COLO829 (cell line): Measurements from ENCODE around the gene SYT13.
"Not testable (repeated sequence)": the region's sequence is repeated elsewhere in the genome, so short reads cannot be mapped to it uniquely, and the experiment has no call there.

ENCODE experiments used
- DNase-seq: peaks from one replicate; pipeline ENCODE4 v3.0.0; 2012; ENCODE audit warnings: low spot score

SYT13 gene

GRCh38 chr11:45274206-45274605 lies 11.9 kb downstream of the SYT13 start:
- DNase-seq: no peak

GRCh38 chr11:45273509-45273908 lies 12.6 kb downstream of the SYT13 start:
- DNase-seq: no peak

DNA sequence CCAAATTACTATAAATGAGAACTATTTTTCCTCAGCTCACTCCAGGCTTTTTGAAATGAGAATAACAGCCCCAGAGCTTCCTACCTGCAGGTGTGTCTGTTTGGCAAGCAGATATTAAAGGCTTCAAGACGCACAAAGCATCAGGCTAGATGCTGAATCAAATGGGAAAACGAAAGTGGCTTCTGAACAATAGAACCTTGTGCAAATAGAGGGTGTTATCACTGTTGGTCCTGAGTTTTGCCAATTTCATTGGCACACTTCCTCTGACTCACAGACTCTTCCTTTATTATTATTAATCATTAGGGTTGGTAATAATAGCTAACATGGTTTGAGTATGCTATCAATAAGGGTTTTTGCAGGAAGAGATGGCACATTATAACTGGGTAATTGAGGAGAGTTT lies 13.4 kb downstream of the SYT13 start:
- peak; percentile 40 for DNase-seq

- no peak for DNase-seq
Observed at GRCh38 chr11:45270946-45271716, 15.0 kb downstream of the SYT13 start.

GRCh38 chr11:45269678-45270077 lies 16.5 kb downstream of the SYT13 start:
- no peak for DNase-seq

DNA sequence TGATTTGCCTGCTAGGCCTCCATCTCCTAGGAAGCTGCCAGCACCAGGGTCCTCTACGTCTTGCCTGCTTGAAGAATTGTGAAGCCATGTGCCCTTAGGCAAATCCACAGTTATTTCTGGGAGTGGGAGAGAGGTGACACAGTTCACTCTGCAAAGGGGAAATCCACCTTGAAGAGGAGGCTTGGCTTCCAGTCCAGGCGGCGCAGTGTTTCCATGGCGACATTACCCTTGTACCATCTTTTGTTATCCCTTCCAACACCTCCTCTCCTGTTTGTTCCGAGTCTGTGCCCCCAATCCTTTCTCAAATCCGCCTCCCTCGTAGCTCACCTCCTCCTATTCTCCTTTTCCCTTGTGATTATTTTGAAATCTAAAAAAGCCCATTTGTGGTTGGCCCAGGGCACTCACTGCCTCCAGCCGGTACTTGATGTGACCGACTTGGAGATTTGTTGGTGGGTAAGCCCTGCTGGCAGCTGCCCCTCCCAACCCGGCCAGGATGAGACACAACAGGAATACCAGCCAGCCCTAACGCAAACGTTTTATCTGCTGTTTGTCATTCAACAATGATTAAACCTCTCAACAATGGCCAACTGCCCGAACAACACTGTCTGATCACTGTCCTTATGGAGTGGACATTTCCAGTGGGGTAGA lies 18.4 kb downstream of the SYT13 start:
- DNase-seq: no peak

DNA sequence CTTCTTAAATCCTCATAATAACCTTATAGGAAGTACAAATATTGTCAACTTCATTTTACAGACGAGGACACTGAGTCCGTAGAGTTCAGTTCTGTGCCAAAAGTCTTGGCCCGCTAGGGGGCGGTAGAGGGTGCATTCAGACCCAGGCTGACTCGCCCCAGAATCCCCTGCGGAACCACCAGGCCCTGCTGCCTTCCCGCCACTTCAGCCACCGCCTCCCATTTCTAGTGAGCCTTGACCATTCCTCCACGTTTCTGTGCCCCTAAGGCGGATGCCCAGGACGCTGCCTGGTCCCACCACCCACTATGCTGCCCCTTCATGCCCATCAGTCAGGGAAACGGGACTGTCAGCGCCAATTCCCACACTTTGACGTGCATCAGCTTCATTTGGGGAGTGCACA lies 19.1 kb downstream of the SYT13 start:
- no peak for DNase-seq

DNA sequence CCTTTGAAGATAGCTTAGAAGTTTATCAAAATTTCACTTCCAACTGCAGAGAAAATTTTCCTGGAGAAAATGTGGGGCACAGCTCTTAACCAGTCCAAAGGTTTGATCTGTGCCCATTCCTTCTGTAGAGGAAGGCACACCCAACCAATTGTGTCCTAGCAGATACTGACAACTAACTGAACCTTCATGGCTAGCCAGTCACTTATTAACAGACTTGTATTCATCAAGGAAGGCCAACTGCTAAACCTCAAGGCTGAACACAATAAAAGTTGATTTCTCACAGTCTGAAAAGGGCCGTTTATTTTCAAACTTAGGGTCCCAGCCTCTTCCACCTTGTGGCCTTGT lies 19.5 kb downstream of the SYT13 start:
- no peak for DNase-seq

DNA sequence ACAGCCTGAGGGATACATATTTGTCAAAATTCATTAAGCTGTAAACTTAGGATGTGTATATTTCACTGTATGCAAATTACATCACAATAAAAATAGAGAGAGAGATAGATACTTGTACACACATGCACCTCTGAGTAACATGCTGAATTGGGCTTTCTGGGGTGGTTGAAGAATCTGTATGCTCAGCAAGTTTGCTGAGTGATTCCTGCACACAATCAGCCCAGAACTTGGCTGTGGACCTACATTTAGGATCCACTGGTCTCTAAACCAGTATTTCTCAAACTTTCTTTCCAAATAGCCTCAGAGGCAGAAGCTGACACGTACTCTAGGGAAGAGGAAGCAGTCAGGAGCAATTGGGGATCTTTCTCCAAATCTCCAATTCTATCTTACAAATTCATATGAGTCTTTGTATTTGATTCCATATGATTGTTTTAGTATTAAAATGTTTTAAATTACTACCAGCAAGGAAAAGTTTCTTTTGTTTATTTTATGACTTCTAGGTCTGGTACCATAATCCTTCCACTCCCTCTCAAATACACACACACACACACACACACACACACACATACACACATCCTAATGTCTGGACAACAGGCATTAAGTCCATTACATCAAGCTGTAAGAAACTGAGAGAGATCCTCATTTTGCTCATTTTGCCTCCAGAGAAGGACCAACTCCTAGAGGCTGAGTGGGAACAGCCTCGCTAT lies 20.0 kb downstream of the SYT13 start:
- DNase-seq: no peak

DNA sequence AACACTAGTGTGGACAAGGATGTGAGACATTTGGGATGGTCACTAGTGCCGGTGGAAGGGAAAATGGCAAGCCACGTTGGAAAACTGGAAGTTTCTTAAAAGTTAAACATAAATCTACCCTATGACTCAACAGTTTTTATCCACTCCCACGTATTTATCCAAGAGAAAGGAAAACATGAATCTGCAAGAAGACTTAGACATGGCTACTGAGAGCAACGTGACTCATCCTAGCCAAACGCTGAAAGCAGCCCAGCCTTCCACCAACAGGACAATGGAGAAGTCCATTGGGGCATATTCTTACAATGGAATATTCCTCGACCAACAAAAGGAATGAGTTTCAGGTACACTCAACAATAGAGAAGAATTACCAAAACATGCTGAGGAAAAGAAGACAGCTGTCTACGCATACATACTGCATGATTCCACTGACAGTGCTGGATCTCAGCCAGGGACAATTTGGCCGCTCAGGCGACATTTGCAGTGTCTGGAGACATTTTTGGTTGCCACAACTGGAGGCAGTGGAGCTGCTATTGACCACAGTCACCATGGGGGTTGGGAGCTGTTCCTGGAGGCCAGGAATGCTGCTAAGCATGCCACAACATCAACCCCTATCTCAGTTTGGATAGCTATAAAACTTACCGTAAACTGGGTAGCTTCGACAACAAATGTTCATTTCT lies 21.2 kb downstream of the SYT13 start:
- peak; percentile 83 for DNase-seq

- no peak for DNase-seq
Observed at GRCh38 chr11:45263773-45264172, 22.4 kb downstream of the SYT13 start.

DNA sequence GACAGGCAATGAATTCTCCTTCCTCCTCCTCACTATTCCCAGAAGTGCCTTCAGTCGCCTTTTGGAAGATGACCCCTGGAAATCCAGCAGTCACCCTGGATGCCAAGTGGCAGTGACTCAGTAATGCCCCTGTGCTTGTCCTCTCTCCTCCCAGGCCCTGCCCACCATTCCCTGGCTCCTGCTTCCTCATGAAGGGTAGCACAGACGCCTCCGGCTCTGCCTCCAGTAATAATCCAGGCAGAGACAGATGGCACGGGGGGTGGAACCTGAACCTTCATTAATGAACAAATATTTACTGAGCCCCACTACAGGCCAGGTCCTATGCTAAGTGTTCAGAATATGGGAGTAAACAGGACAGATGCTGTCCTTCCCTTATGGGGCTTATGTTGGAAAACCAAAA lies 23.2 kb downstream of the SYT13 start:
- no peak for DNase-seq

DNA sequence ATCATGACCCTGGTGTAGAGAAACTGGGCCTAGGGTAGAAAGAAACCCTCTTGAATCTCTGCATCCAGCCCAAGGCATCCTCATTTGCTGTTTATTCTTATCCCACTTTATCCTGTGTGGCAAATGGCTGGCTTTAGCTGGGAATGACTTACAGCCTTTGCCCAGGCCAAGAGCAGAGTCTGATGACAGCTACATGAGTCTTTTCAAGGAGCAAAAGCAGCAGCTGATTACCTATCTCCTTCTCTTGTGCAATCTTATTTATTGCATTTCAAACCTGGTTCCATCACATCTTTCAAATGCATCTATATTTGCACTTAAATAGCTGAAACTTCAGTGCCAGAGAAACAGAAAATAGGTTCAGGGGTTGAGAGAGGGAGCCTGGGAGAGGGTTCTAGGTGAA lies 26.1 kb downstream of the SYT13 start:
- no peak for DNase-seq

GRCh38 chr11:45259592-45259991 lies 26.5 kb downstream of the SYT13 start:
- DNase-seq: no peak

- no peak for DNase-seq
Observed at GRCh38 chr11:45258982-45259530, 27.1 kb downstream of the SYT13 start.

DNA sequence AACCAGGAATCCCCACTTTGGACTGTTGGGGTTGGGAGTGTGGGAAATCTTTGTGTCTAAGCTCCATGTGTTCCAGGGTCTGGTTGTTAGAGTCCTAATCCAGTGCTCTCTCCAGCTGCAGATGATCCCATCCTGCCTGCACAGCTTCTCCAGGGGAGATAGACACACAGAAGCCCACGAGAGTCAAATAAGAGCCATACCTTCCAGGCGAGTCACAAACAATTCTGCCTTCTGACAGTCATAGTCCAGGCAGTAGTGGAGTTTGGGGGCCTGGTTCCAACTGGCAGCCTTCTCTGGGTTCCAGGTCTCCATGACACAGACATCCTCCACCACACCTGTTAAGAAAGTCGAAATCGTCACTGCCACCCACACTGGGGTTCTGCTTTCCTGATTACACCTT lies 32.1 kb downstream of the SYT13 start:
- DNase-seq: no peak

- DNase-seq: no peak
Observed at GRCh38 chr11:45253640-45254039, 32.5 kb downstream of the SYT13 start.

GRCh38 chr11:45252877-45253276 lies 33.3 kb downstream of the SYT13 start:
- no peak for DNase-seq

GRCh38 chr11:45252134-45252856 lies 33.8 kb downstream of the SYT13 start:
- DNase-seq: peak; percentile 49

DNA sequence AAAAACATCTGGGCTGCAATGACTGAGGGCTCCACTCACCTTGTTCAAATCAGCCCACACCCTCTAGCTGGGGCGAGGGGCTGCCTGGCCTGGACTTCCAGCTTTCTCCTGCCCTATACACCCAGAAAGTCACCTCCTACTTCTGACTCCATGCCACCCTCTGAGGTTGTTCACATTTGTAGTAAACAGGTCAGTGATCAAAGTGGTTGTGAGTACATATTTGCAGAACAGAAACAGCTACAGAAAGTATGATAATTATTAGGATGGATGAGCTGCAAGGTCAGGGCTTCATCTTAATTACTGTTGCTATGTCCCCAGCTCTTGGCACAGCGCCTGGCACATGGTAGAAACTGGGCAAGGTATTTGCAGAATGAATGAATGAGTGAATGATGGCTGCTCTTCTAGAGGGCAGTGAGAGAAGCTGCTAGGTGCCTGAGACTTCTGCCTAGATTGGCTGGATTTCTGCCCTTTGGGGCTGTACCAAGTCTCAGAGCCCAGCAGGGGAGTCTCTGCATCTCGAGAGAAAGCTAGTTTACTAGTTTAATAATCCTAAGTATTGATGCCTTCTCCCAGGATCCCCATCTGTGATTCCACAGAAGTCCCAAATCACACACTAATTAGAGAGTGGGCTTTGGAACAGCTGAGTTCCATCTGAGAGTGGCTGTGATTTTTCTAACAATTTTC lies 36.0 kb downstream of the SYT13 start:
- no peak for DNase-seq

DNA sequence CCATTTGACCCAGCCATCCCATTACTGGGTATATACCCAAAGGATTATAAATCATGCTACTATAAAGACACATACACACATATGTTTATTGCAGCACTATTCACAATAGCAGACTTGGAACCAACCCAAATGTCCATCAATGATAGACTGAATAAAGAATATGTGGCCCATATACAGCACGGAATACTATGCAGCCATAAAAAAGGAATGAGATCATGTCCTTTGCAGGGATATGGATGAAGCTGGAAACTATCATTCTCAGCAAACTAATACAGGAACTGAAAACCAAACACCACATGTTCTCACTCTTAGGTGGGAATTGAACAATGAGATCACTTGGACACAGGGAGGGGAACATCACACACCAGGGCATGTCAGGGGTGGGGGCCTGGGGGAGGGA lies 36.8 kb downstream of the SYT13 start:
- not testable (repeated sequence) for DNase-seq
